Measurements from ENCODE around the gene PRKACA. TPM values are rescaled to one million over a fixed set of nuclear protein-coding genes. Genes with fewer than 3 reads are reported as not detected.

Gene PRKACA
- polyA plus RNA-seq (2013, experiment 1 of 2; ENCODE audit: insufficient read length): 84.2 TPM
- polyA plus RNA-seq (2013, experiment 2 of 2; ENCODE audit: insufficient read length): 86.2 TPM

- DNase-seq: peak; percentile 99
Observed at GRCh38 chr19:14117668-14118164, at the start of gene PRKACA. TSS of gene PRKACA (minus strand) at chr19:14117762. CDS start at chr19:14117547, 215 bp downstream.

GRCh38 chr19:14166999-14167575 is 49.5 kb upstream of the PRKACA start:
- no peak for DNase-seq

- DNase-seq: no peak
Observed at GRCh38 chr19:14165990-14166830, 48.6 kb upstream of the PRKACA start.

- DNase-seq: no peak
Observed at GRCh38 chr19:14164724-14165493, 47.3 kb upstream of the PRKACA start.

- DNase-seq: no peak
Observed at GRCh38 chr19:14164082-14164481, 46.5 kb upstream of the PRKACA start.

GRCh38 chr19:14162871-14163297 is 45.3 kb upstream of the PRKACA start:
- no peak for DNase-seq

- DNase-seq: no peak
Observed at GRCh38 chr19:14161305-14161704, 43.7 kb upstream of the PRKACA start.

GRCh38 chr19:14160017-14160703 is 42.6 kb upstream of the PRKACA start:
- DNase-seq: no peak

- no peak for DNase-seq
Observed at GRCh38 chr19:14159059-14159458, 41.5 kb upstream of the PRKACA start.

- DNase-seq: no peak
Observed at GRCh38 chr19:14158276-14159023, 40.9 kb upstream of the PRKACA start.

- no peak for DNase-seq
Observed at GRCh38 chr19:14156971-14157717, 39.6 kb upstream of the PRKACA start.

- no peak for DNase-seq
Observed at GRCh38 chr19:14156122-14156521, 38.6 kb upstream of the PRKACA start.

GRCh38 chr19:14155371-14155770 is 37.8 kb upstream of the PRKACA start:
- no peak for DNase-seq

GRCh38 chr19:14152713-14153112 is 35.2 kb upstream of the PRKACA start:
- no peak for DNase-seq

GRCh38 chr19:14150770-14151661 is 33.5 kb upstream of the PRKACA start:
- no peak for DNase-seq

- no peak for DNase-seq
Observed at GRCh38 chr19:14150041-14150769, 32.6 kb upstream of the PRKACA start.

- DNase-seq: peak; percentile 28
Observed at GRCh38 chr19:14149509-14149994, 32.0 kb upstream of the PRKACA start.

- DNase-seq: no peak
Observed at GRCh38 chr19:14148751-14149410, 31.3 kb upstream of the PRKACA start.
